HepG2 (cell line): ENCODE data around the gene TMEM167B. TPM values are rescaled to one million over a fixed set of nuclear protein-coding genes. Genes with fewer than 3 reads are reported as not detected.
A peak's percentile ranks its signal among the peaks of the same experiment; 100 is the strongest.

ENCODE experiments used
- GPBP1L1 ChIP-seq: sonication (generic); formaldehyde crosslinking; IDR thresholded peaks from 2 replicates; pipeline ENCODE4 v1.5.0; 2020; ENCODE audit warnings: mild to moderate bottlenecking, missing genetic modification reagents
- HOXA9 ChIP-seq: sonication (generic); formaldehyde crosslinking; IDR thresholded peaks from 2 replicates; pipeline ENCODE4 v1.8.1; 2022; ENCODE audit warnings: missing genetic modification reagents, mild to moderate bottlenecking, moderate library complexity, borderline replicate concordance
- KLF13 ChIP-seq: sonication (generic); formaldehyde crosslinking; IDR thresholded peaks from 2 replicates; pipeline ENCODE4 v1.4.0; 2020; ENCODE audit warnings: mild to moderate bottlenecking, missing genetic modification reagents
- MED8 ChIP-seq: sonication (generic); formaldehyde crosslinking; IDR thresholded peaks from 2 replicates; pipeline ENCODE4 v1.8.1; 2023; ENCODE audit warnings: mild to moderate bottlenecking, missing genetic modification reagents; ENCODE audit not compliant: insufficient replicate concordance
- MTF1 ChIP-seq: sonication (generic); formaldehyde crosslinking; IDR thresholded peaks from 2 replicates; pipeline ENCODE4 v1.5.0; 2020; ENCODE audit warnings: missing genetic modification reagents
- PHF20 ChIP-seq: sonication (generic); formaldehyde crosslinking; IDR thresholded peaks from 2 replicates; pipeline ENCODE4 v1.5.0; 2020; ENCODE audit warnings: mild to moderate bottlenecking, missing genetic modification reagents
- RCOR2 ChIP-seq: IDR thresholded peaks from 2 replicates; pipeline ENCODE4 v1.6.1; 2016; ENCODE audit warnings: missing biosample characterization, missing genetic modification reagents
- REPIN1 ChIP-seq: sonication (generic); formaldehyde crosslinking; IDR thresholded peaks from 2 replicates; pipeline ENCODE4 v1.8.0; 2022; ENCODE audit warnings: missing genetic modification reagents, low read depth, mild to moderate bottlenecking, borderline replicate concordance
- SOX6 ChIP-seq, 2 experiments: fragments of 450-650 bp in 1 of 2; sonication (generic) in 1 of 2; formaldehyde crosslinking in 1 of 2; IDR thresholded peaks; 2 replicates each; pipeline versions ENCODE4 v1.4.0 to v1.6.1; 2017 to 2020; ENCODE audit warnings: antibody characterized with exemption in 1 of 2, mild to moderate bottlenecking in 1 of 2, missing genetic modification reagents in 1 of 2
- TFDP1 ChIP-seq: IDR thresholded peaks from 2 replicates; pipeline ENCODE4 v1.6.1; 2016; ENCODE audit warnings: missing compliant biosample characterization, missing genetic modification reagents, borderline replicate concordance
- ZBTB10 ChIP-seq: sonication (generic); formaldehyde crosslinking; IDR thresholded peaks from 2 replicates; pipeline ENCODE4 v1.4.0; 2020; ENCODE audit warnings: missing genetic modification reagents, borderline replicate concordance
- ZNF205 ChIP-seq: IDR thresholded peaks from 2 replicates; pipeline ENCODE4 v1.6.1; 2018; ENCODE audit warnings: missing biosample characterization, missing genetic modification reagents
- ZNF253 ChIP-seq: sonication (generic); formaldehyde crosslinking; IDR thresholded peaks from 2 replicates; pipeline ENCODE4 v1.8.0; 2022; ENCODE audit warnings: mild to moderate bottlenecking, missing genetic modification reagents, borderline replicate concordance
- ZNF503 ChIP-seq: sonication (generic); formaldehyde crosslinking; IDR thresholded peaks from 2 replicates; pipeline ENCODE4 v1.4.0; 2020; ENCODE audit warnings: missing genetic modification reagents
- ZNF720 ChIP-seq: sonication (generic); formaldehyde crosslinking; IDR thresholded peaks from 2 replicates; pipeline ENCODE4 v1.4.0; 2020; ENCODE audit warnings: missing genetic modification reagents
- ZNF747 ChIP-seq: sonication (generic); formaldehyde crosslinking; IDR thresholded peaks from 2 replicates; pipeline ENCODE4 v1.8.1; 2023; ENCODE audit warnings: missing genetic modification reagents, mild to moderate bottlenecking, borderline replicate concordance
- ZNF766 ChIP-seq: sonication (generic); formaldehyde crosslinking; IDR thresholded peaks from 2 replicates; pipeline ENCODE4 v1.5.0; 2020; ENCODE audit warnings: missing genetic modification reagents, borderline replicate concordance
- ZNF775 ChIP-seq: sonication (generic); formaldehyde crosslinking; IDR thresholded peaks from 2 replicates; pipeline ENCODE4 v1.4.0; 2020; ENCODE audit warnings: missing genetic modification reagents, mild to moderate bottlenecking, moderate library complexity, borderline replicate concordance
- ZNF777 ChIP-seq: sonication (generic); formaldehyde crosslinking; IDR thresholded peaks from 2 replicates; pipeline ENCODE4 v1.4.0; 2020; ENCODE audit warnings: missing genetic modification reagents
- polyA plus RNA-seq, 8 experiments: library from polyadenylated mRNA; depleted of rRNA in 3 of 8; stranded (reverse) in 7 of 8; unstranded in 1 of 8; fragments of >200 nt; fragmentation: Illumina TruSeq in 4 of 8; extraction: Trizol in 4 of 8; gene quantifications; 2 replicates each; pipeline versions ENCODE4 v1.2.1 to v1.2.3, GENCODE V29; 2011 to 2016; ENCODE audit warnings: low read depth in 4 of 8, missing spikeins in 1 of 8, mixed read lengths in 1 of 8; ENCODE audit not compliant: insufficient read depth in 1 of 8
- total RNA-seq, 5 experiments: library from RNA; depleted of rRNA; stranded (reverse); fragments of >200 nt; fragmentation: Illumina TruSeq; extraction: Trizol; gene quantifications; 2 replicates each; pipeline ENCODE4 v1.2.3, GENCODE V29; 2016; ENCODE audit warnings: low read depth in 1 of 5
- TF ChIP-seq, protein P1 (sequence below): sonication (generic); formaldehyde crosslinking; IDR thresholded peaks from 2 replicates; pipeline ENCODE4 v1.8.1; 2023; ENCODE audit warnings: missing genetic modification reagents, inconsistent platforms, borderline replicate concordance

The TMEM167B gene
- total and polyA plus RNA-seq, 2 of the 13 experiments (the other 11 are each of a cell fraction or from before 2014, with no cell fraction given) = 9.5 to 22.4 TPM

DNA sequence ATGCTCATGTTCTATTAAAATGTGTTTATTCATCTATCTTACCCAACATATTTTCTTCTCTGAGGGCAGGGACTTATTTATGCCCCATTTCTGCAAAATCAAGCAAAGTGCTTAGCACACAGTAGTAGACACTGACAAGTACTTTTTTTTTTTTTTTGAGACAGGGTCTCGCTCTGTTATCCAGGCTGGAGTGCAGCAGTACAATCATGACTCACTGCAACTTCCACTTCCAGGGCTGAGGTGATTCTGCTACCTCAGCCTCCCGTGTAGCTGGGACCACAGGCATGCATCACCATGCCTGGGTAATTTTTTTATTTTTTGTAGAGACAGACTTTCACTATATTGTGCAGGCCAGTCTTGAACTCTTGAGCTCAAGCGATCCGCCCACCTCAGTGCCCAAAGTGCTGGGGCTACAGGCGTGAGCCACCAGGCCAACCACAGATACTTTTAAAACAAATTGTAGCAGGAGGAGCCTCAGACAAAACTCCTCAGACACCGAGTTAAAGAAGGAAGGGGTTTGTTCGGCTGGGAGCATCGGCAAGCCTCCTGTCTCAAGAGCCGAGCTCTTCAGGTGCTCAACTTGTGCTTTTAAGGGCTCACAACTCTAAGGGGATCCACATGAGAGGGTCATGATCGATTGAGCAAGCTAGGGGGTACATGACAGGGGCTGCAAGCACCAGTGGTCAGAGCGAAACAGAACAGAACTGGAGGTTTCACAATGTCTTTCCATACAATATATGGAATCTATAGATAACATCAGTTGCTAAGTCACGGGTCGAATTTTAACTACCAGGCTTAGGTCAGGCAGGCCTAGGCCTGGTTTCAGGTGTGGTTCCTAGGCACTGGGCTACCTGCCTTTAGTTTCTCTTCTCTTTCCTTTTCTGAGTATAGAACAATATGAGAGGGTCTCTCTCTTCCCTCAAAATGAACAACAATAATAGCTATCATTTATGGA lies 5.7 kb upstream of the TMEM167B start (continued):
- TF ChIP-seq GPBP1L1 (CRISPR knock-in tag) = no peak
- TF ChIP-seq ZNF766 (CRISPR knock-in tag) = no peak
- TF ChIP-seq ZNF503 (CRISPR knock-in tag) = no peak
- no peak for TF ChIP-seq ZNF775 (CRISPR knock-in tag)
- no peak for TF ChIP-seq REPIN1 (CRISPR knock-in tag)
- no peak for TF ChIP-seq ZNF747
- TF ChIP-seq ZNF205 (CRISPR knock-in tag) = no peak
- TF ChIP-seq MTF1 (CRISPR knock-in tag) = no peak
- no peak for TF ChIP-seq KLF13 (CRISPR knock-in tag)
- no peak for TF ChIP-seq TFDP1 (CRISPR knock-in tag)
- TF ChIP-seq, protein P1, sequence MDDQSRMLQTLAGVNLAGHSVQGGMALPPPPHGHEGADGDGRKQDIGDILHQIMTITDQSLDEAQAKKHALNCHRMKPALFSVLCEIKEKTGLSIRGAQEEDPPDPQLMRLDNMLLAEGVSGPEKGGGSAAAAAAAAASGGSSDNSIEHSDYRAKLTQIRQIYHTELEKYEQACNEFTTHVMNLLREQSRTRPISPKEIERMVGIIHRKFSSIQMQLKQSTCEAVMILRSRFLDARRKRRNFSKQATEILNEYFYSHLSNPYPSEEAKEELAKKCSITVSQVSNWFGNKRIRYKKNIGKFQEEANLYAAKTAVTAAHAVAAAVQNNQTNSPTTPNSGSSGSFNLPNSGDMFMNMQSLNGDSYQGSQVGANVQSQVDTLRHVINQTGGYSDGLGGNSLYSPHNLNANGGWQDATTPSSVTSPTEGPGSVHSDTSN (CRISPR knock-in tag) = no peak
- TF ChIP-seq PHF20 (CRISPR knock-in tag) = no peak
- TF ChIP-seq MED8 = no peak
- no peak for TF ChIP-seq SOX6 (IDR thresholded peaks at IDR 0.05)
- TF ChIP-seq SOX6 (CRISPR knock-in tag; IDR thresholded peaks at IDR 0.05) = 0 out of 2 replicates have a peak, but pooled peaks have one; percentile 17
- TF ChIP-seq RCOR2 (CRISPR knock-in tag) = 0 out of 2 replicates have a peak, but pooled peaks have one; percentile 29
- no peak for TF ChIP-seq ZNF253 (CRISPR knock-in tag)
- TF ChIP-seq ZBTB10 (CRISPR knock-in tag) = no peak
- no peak for TF ChIP-seq HOXA9
- TF ChIP-seq ZNF777 = no peak
- TF ChIP-seq ZNF720 (CRISPR knock-in tag) = no peak
